HG03571 (cell line): ENCODE measurements around the gene MYH10.

Experiments used
- ATAC-seq: cut with Tn5 transposase; IDR thresholded peaks from one replicate; pipeline ENCODE4 v1.9.1; 2021; ENCODE audit not compliant: unreplicated experiment

MYH10 gene

DNA sequence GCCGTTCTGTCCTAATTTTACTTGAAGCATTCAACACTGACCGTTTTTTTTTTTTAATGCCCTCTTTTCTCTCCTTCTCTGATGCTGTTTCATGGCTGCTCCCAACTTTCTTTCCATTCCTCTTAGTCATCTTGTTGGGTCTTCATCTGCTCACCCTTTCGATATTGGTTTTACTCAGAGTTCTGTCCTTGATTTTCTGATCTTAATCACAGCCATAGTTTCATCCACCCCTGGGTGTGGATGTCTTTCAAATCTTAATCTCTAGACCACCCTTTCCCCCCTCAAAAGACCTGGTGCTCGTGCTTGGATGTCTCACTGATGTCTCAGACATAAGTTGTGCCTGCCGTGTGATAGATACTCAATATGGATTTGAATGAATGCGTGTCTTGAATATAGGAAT, 172.4 kb downstream of the MYH10 start:
- no peak for ATAC-seq

DNA sequence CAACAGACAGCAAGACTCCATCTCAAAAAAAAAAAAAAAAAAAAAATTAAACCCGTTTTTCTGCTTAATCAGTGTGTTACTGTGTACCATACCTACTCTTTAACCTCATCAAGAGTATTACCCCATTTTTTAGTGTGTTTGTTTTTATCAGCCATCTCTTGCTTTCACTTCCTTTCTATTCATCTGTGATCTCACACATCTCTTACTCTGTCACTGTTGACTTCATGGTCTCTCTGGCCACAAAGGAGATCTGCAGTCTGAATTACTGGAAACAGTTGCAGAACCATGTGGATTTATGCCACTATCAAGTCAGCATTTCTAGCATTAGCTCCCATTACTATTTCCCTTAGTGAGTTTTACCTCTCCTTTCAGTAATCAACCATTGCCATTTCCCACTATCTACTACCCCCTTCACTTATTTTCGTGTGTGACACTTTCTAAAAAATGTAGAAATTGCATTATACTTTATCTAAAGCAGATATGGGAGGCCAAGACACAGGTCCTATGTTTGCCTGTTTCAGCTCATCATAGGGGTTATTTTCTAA, 174.8 kb downstream of the MYH10 start:
- ATAC-seq = no peak

DNA sequence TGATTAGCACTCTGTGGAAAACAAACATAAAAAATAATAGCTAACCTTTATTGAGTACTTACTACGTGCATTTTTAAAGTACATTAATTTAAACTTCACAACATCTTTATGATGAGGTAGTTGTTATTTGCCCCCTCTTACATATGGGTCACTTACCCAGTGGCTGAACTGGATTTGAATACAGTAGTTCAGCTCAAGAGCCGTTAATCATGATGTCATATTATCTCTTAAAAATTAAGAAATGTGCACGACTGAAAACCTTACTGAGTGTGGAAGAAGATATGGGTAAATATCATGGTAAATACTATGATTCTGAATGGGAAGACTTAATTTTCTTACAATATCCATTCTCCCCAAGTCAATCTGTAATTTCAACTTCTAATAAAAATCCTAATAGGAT, 177.2 kb downstream of the MYH10 start:
- no peak for ATAC-seq

DNA sequence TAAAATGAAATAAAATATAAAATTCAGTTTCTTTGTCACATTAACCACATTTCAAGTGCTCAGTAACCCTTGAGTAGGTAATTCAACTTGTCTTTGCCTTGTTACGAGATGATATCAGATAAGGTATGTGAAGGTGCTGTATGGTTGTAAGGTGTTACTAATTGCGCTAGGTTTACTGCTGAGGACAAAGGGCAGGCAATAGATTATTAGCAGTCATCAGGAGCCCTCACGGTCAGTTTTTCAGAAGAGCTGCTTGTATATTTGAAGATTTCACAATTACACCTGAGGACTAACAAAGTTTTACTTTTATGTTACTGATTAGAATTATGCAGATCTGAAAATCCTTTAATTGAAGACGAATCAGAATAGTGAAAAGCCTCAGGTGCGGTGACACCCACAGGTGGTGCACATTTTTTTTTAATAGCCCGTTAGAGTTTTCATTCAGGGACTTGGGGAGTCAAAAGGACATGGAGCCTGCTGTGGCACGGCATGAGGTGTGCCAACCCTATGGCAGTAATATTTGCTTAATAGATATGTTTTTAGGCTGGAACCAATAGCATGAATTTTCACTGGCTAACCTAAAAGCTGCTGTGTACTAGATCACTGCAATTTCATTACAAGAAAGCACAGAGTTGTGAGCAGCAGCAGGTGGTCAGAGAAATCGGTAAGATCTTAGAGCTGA, 178.5 kb downstream of the MYH10 start:
- ATAC-seq = no peak

DNA sequence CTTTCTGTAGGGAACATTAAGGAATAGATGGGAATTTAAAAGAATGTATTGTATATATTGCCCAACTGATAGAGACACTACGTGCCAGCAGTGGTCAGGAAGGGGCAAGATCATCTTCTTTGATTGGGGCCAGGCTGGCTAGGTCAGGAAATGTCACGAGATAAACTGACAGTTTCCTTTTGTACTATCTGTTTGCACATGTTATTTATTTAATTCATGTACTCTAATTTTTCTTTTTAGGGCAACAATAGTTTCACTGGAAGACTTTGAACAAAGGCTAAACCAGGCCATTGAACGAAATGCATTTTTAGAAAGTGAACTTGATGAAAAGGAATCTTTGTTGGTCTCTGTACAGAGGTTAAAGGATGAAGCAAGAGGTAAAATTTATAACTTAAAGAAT, 182.2 kb downstream of the MYH10 start:
- no peak for ATAC-seq

DNA sequence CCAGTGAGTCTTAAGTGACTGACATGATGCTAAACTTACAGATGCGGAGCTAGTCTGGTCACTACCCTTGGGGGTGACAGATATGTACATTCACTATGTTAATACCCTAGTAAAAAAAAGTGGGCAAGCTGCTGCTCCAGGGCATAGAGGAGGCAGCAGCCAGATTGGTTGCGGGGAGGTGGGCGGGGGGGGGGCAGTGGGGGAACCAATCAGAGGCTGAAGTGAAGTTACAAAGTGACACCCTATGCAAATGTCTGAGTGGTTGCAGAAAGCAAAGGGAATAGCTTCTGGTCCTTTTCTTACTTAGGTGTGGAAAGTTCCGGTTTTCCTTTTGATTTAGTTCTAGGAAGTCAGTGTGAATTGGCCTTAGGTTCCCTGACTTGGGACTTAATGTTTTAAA, 182.7 kb downstream of the MYH10 start:
- no peak for ATAC-seq

DNA sequence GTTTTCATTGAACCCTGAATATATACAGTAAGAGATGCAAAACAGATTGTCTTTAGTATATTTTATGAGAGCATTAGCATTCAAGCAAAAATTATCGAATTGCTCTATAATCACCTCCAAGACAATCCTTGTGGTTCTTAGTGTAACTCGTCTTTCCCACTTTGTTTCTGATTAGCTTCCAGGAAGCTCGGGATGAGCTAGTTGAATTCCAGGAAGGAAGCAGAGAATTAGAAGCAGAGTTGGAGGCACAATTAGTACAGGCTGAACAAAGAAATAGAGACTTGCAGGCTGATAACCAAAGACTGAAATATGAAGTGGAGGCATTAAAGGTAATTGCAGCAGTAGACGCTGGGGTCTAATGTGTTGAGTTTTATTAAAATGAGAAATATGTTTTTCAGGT, 185.0 kb downstream of the MYH10 start:
- ATAC-seq = no peak

DNA sequence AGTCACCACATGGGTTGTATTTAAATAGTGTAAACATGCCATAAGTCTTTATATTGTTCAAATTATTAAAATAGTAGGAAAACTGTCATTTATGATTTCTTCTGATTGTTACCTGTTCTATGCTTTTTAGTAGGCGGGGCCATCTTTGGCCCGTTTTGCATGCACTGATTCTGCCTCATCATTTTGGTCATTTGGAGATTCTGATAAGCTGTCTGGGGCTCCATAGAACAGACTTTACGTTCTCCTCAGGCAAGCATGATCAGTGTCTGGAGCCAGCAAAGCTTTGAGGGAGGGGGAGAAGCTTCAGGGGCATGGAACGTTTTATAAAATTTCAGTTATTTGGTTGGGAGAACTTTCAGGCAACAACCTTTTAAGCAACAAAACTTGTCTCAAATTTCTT, 186.0 kb downstream of the MYH10 start:
- no peak for ATAC-seq

DNA sequence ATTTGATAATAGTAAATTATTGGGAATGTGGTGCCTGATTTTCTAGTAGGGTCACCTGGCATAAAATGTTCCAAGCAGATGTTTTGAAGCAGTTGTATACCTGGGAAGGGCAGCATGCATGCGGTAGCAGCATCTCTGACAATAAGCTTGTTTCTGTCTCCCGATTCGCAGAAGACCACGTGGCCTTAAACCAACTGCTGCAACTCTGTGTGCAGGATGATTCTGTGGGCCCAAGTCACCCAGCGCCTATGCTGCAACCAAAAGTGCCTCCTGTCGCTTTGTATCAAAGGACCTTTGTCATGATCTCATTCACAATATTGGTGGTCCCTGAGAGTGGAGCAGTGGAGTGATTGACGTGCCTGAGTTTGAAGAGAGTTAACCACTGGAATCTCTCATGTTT, 186.8 kb downstream of the MYH10 start:
- ATAC-seq = no peak

DNA sequence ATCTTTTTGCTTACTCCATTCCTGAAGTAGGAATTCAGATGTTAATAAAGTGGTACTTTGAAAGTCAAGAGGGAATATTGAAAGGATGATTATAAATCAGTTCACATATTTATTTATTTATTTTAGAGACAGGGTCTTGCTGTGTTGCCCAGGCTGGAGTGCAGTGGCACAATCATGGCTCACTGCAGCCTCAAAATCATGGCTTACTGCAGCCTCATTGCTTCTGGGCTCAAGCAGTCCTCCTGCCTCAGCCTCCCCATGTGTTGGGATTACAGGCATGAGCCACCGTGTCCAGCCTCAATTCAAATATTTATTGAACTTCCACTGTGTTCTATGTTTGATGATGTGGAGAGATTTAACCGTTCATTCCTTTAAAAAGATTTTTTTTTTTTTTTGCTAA, 188.2 kb downstream of the MYH10 start:
- no peak for ATAC-seq

DNA sequence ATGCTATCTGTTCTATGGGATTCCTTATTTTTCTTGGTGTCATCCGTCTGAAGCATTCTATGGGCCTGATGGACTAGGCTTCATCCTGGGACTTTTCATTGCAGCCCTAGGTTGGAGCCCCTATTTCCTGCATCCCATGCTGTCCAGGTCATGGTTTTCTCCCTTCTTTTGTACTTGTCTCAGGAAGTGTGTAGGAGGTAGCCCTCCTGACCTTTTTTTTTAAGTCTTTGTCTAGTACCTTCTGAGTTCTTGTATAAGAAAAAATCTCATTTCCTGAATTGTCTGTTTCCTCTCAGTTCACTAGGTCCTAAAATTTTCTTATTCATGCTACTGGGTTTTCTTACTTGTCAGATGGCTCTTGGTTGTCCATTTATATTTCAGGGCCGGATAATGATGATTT, 188.8 kb downstream of the MYH10 start:
- no peak for ATAC-seq

DNA sequence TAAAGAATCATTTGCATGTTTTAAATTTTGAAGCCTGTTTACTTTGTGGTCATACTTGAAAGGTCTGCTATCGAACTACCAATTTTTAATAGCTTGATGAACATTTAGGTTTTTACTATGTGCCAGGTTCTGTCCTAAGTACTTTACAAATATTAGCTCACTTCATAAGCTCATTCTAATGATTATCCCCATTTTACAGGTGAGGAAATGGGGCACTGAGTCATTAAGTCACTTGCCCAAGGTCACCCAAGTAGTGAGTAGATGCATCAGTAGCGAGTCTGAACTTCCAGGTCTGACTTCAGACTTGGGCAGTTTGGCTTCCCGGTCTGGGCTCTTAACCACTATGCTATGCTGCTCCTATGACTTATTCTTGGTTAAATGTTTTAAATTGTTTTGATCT, 190.8 kb downstream of the MYH10 start:
- no peak for ATAC-seq

DNA sequence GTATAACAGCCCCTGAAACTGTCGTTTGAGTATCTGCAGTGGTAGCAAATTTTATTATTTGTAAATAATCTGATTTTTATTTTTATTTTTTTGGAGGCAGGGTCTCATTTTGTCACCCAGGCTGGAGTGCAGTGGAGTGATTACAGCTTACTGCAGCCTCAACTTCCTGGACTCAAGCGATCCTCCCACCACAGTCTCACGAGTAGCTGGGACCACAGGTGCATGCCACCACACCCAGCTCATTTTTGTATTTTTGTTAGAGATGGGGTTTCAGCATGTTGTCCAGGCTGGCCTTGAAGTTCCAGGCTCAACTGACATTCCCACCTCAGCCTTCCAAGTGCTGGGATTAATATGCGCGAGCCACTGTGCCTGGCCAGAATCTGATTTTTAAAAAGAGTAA, 192.1 kb downstream of the MYH10 start:
- ATAC-seq = no peak

DNA sequence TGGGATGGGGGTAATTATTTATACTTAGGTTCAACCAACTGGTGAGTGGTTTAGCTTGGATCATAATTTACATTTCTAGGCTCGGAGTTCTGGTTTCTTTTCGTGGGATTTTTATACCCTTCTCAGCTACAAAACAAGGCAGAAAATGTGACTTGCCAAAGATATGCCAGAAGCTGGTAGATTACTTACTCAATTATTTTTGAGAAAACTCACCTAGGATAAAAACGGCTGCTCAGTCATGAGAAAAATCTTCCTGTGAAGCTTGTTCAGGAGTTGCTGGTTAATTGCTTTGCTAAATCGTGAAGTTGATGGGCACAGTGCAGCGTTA, 193.7 kb downstream of the MYH10 start:
- no peak for ATAC-seq

DNA sequence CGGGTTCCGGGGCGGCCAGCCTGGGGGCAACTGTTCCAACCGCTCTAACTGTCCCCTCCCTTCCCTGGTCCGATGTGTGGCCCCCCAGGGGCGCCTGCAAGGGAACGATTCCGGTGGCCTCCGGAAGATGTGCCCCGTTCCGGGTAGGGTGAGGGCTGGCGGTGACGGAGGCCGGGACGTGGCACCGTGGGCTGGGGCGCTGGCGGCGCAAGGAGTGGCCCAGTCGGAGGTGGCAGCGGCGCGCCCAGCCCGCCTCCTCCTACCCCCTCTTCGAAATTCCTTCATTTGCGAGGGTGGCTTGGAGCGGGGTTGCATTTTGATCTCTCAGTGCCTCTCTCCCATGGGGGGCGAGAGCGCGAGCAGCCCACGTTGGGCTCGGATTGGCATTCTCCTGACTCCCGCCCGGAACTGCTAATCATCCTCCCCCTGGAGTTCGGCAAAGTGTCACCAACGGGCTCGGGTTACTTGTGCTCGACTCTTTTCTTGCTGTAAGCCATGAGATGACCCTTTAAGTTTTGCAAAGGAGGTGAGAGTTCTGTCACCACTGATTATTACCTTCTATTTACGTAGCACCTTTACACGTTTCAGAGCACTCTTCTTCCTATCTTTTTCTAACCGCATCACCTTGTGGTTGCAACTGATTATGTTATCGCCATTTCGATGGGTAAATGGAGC, 194.2 kb downstream of the MYH10 start:
- peak; percentile 45 for ATAC-seq

DNA sequence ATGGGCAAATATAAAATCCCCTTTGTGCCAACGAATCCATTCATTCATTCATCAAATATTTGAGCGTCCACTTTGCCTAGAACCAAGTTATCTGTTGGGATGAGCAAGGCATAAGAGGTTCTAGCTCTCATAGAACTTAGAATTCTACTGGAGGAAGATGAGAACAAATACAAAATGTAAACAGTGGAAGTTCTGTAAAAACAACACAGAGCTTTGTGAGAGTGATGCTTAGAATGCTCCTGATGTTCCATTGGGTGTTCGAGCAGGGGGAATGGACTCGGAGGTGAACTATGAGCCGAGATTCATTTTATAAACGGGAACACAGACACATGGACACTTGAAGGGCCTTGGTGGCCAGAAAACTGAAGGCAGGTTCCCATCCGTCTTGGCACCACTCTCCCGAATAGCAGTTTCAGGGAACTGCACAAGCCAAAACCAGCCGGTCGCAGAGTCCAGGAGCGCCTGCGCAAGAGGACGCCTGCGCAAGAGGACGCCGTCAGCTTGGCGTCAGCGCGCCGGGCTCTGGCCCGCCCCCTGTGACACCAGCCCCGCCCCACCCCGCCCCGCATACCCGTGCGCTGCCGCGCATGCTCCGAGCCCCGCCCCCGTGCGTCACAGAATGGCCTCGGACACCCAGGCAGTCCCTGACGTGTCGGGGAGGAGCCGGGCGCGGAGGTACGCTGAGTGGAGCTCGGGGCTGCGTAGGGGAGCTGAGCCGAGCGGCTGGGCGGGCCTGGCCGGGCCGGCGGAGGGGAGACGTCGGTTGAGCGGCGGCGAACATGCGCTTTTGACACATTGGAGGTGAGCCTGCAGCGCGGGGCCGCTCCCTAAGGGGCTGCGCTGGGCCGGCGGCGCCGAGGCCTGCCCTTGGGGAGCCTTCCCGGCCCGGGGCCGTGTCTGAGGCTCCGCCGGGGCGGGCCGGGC, 195.0 kb downstream of the MYH10 start, which contains the start of gene NDEL1:
Gene NDEL1, plus strand, starts transcription at position 640 of the 924 bp plus-strand sequence. CDS start 8,388 bp downstream, outside the sequence.
- ATAC-seq = peak; percentile 93

DNA sequence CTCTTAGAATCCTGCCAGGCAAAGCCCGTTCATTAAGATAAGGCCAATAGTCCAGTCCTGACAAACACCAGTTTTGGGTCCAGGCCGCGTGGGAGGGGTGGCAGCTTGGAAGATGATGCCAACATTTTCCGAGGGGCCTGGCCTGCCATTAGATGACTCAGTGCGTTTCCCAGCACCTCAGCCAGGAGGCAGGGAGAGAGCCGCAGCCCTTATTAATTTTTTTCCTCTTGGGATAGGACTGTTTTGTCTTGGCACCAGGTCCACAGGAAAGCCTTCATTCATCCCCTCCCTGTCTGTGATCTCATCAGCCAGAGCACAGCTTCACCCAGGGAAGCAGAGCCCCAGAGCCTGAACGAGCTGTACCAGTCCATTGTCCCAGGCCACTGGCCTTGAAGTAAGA, 199.6 kb downstream of the MYH10 start:
- no peak for ATAC-seq

DNA sequence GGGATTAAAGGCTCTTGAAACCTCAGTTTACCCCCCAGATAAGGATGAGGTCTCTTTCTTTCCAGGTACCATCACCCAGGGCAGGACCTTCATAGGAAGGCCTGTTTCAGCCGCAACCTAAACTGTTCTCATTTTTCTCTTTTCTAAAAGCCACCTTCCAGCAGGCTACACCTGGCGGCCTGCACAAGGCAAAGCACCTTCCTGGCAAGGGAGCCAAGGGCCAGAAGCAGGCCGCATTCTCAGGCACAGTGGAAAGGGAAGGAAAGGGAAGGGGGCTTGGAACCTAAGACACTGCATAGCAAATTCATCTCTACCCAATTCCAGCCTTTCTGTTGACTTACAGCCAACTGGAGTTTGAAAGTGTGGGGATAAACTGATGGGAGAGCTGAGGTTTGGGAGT, 203.7 kb downstream of the MYH10 start:
- no peak for ATAC-seq

DNA sequence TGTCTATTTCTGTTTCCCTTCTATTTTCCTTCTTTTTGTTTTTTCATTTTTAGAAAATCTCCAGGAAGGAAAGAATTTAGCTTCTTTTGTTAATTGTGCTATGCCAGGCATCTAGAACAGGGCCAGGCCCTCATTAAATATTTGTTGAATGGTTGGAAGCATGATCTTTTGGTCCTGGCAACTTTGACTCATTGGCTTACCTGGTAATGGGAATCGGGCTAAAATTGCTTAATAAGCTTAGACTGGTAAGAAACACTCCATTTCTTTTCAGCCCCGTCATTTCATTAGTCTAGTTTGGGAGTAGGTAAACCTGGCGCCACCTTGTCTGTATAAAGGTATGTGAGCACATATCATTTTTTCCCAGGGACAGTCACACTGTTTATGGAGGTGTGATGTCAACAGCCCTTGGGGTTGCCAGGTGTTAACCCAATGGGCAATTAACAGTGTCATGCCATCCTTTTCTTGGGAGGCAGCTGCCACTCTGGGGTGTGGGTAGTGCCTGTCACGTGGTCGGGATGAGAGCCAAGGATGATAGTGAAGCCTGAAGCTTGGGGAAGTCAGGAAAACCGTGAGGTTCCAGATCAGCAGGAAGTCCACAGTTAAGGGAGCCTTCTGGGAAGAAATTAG, 204.3 kb downstream of the MYH10 start:
- ATAC-seq = no peak
